Progenitor cell of endocrine pancreas (in vitro differentiated cells): ENCODE results near the gene MEIOB. TPM values are rescaled to one million over a fixed set of nuclear protein-coding genes. Genes with fewer than 3 reads are reported as not detected.

Experiments used
- DNase-seq: peaks from one replicate; pipeline ENCODE4 v3.0.0; 2021; ENCODE audit warnings: low spot score; ENCODE audit not compliant: unreplicated experiment
- H3K27ac Mint-ChIP-seq: 2 replicates; pipeline ENCODE4 v1.8.0; 2021; ENCODE audit warnings: mild to moderate bottlenecking, moderate library complexity, mixed read lengths
- H3K27me3 Mint-ChIP-seq: 2 replicates; pipeline ENCODE4 v1.8.0; 2021; ENCODE audit warnings: mixed read lengths
- H3K36me3 Mint-ChIP-seq: 2 replicates; pipeline ENCODE4 v1.8.0; 2022; ENCODE audit warnings: mixed read lengths; ENCODE audit not compliant: insufficient read depth
- H3K4me1 Mint-ChIP-seq: 2 replicates; pipeline ENCODE4 v1.8.0; 2021; ENCODE audit warnings: low read depth, mixed read lengths
- H3K4me3 Mint-ChIP-seq: 2 replicates; pipeline ENCODE4 v1.8.0; 2021; ENCODE audit warnings: low read depth, mild to moderate bottlenecking, moderate library complexity, mixed read lengths
- H3K9me3 Mint-ChIP-seq: 2 replicates; pipeline ENCODE4 v1.8.0; 2021; ENCODE audit warnings: low read depth, mixed read lengths
- CTCF ChIP-seq: fragments of 200-600 bp; sonication (generic); IDR thresholded peaks from one replicate; pipeline ENCODE4 v1.5.0; 2021; ENCODE audit warnings: antibody characterized with exemption, mild to moderate bottlenecking; ENCODE audit not compliant: unreplicated experiment
- total RNA-seq: library from RNA; stranded (reverse); gene quantifications from 2 replicates; pipeline ENCODE4 v1.2.1, GENCODE V29; 2021

MEIOB gene
- total RNA-seq, 1 donor from 2014 or later, result not detected

- TF ChIP-seq CTCF, result no peak
- H3K4me3 Mint-ChIP-seq, result peak within 1 kb of the TSS; percentile 94
- peak; percentile 90 for DNase-seq
- H3K4me1 Mint-ChIP-seq, result peaks cover 31% of the 10 kb centered on the region
- H3K27ac Mint-ChIP-seq, result peak within 1 kb of the TSS; percentile 88
- no peaks in the 10 kb centered on the region for H3K9me3 Mint-ChIP-seq
- no peaks in the 10 kb centered on the region for H3K36me3 Mint-ChIP-seq
- H3K27me3 Mint-ChIP-seq, result no peaks in the 10 kb centered on the region
Observed at GRCh38 chr16:1826691-1827573, 45.0 kb downstream of the MEIOB start, which contains the start of the genes FAHD1 and HAGH. Gene FAHD1 (plus strand): TSS chr16:1827206. CDS start chr16:1827239, 33 bp downstream. Gene HAGH (minus strand): TSS chr16:1826825. CDS start chr16:1826787, 38 bp downstream.

GRCh38 chr16:1825864-1826690 lies 45.9 kb downstream of the MEIOB start:
- DNase-seq, result peak; percentile 48
- no peaks in the 10 kb centered on the region for H3K27me3 Mint-ChIP-seq
- peak overlapping the region; percentile 71 for H3K4me3 Mint-ChIP-seq
- H3K9me3 Mint-ChIP-seq, result no peaks in the 10 kb centered on the region
- peak overlapping the region; percentile 76 for H3K27ac Mint-ChIP-seq
- peaks cover 31% of the 10 kb centered on the region for H3K4me1 Mint-ChIP-seq
- H3K36me3 Mint-ChIP-seq, result no peaks in the 10 kb centered on the region
- TF ChIP-seq CTCF, result peak; percentile 32

- Mint-ChIP-seq H3K9me3 (no peaks in the 10 kb centered on the region), H3K27me3 (no peaks in the 10 kb centered on the region), H3K36me3 (no peaks in the 10 kb centered on the region), H3K4me3 (peak overlapping the region; percentile 71), H3K4me1 (peaks cover 31% of the 10 kb centered on the region), H3K27ac (peak overlapping the region; percentile 76)
- TF ChIP-seq CTCF, result no peak
- DNase-seq, result no peak
Observed at GRCh38 chr16:1825381-1825863, 46.5 kb downstream of the MEIOB start.

- Mint-ChIP-seq H3K27ac (peak overlapping the region; percentile 16), H3K4me3 (peak overlapping the region; percentile 59)
- TF ChIP-seq CTCF, result peak; percentile 32
Observed at GRCh38 chr16:1823821-1824220, 48.1 kb downstream of the MEIOB start.

GRCh38 chr16:1822801-1823200 lies 49.2 kb downstream of the MEIOB start:
- DNase-seq, result no peak
- Mint-ChIP-seq H3K4me1 (peaks cover 14% of the 10 kb centered on the region), H3K27me3 (no peaks in the 10 kb centered on the region), H3K9me3 (no peaks in the 10 kb centered on the region), H3K27ac (no peak overlapping the region), H3K4me3 (no peak overlapping the region), H3K36me3 (peaks cover 2% of the 10 kb centered on the region)
- TF ChIP-seq CTCF, result no peak

More at GRCh38 chr16:1823821-1824220, 48.1 kb downstream of the MEIOB start:
- no peaks in the 10 kb centered on the region for H3K27me3 Mint-ChIP-seq
- no peak for DNase-seq
- peaks cover 22% of the 10 kb centered on the region for H3K4me1 Mint-ChIP-seq
- H3K36me3 Mint-ChIP-seq, result peaks cover 2% of the 10 kb centered on the region
- no peaks in the 10 kb centered on the region for H3K9me3 Mint-ChIP-seq
